Tibial nerve (tissue), 4 donors: Measurements from ENCODE around the gene NCAPD3.

Source experiments
- CTCF ChIP-seq, 5 experiments: fragments of 200-600 bp in 3 of 5; fragments of 450-650 bp in 2 of 5; sonication (generic) in 3 of 5; IDR thresholded peaks; one replicate each; pipeline ENCODE4 v1.5.1; 2016 to 2019; ENCODE audit warnings: antibody characterized with exemption in 5 of 5, mild to moderate bottlenecking in 3 of 5, moderate library complexity in 2 of 5
- EP300 ChIP-seq, 2 donors: sonication (generic); formaldehyde crosslinking; IDR thresholded peaks; one replicate each; pipeline ENCODE4 v1.6.1; 2017; ENCODE audit warnings: antibody characterized with exemption in 2 of 2, mild to moderate bottlenecking in 1 of 2

GRCh38 chr11:134134167-134134566 is 89.6 kb downstream of the NCAPD3 start:
- TF ChIP-seq CTCF (IDR thresholded peaks at IDR 0.05) (no peak), EP300 (IDR thresholded peaks at IDR 0.05) (no peak)
